GM12891 (cell line): Measurements from ENCODE around the gene OR2A7.
"Not testable (repeated sequence)": the region's sequence is repeated elsewhere in the genome, so short reads cannot be mapped to it uniquely, and the experiment has no call there.

Experiments used
- POLR2A ChIP-seq: IDR thresholded peaks from 2 replicates; pipeline ENCODE4 v1.6.1; 2011; ENCODE audit warnings: low read depth, low read length, control low read depth
- SPI1 ChIP-seq: IDR thresholded peaks from 2 replicates; pipeline ENCODE4 v1.6.1; 2011; ENCODE audit warnings: low read depth, low read length, control low read depth
- TAF1 ChIP-seq: IDR thresholded peaks from 2 replicates; pipeline ENCODE4 v1.6.1; 2011; ENCODE audit warnings: low read depth, low read length, control low read depth

DNA sequence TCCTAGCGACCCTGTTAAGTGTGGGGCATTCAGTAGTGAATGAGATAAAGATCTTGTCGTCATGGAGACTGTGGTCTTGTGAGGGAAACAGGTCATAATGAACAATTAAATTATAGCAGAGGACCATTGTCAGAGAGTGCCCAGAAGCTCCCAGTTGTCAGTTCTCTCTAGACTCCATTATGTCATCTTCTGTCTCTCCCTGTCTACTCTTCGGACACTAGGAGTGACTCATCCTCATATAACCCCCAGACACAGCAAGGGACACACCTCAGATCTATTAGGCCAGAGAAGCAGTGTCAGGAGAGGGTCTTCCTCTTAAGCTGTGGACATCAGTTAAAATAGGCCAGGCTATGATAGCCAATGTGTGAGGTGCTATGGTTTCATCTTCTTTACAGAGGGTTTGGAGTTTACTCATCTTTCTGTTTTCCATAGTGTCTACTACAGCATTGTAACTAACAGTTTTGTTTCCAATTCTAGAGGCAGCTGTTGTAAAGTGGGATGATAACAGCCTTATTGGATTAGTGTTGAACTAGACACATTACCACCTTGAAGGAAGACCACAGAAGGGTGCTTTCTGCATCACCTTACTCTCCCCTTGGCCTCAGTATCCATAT, 22.7 kb upstream of the OR2A7 start:
- TF ChIP-seq SPI1, TAF1, POLR2A: not testable (repeated sequence)
